ENCODE results near the gene RNF182.

The RNF182 gene

DNA sequence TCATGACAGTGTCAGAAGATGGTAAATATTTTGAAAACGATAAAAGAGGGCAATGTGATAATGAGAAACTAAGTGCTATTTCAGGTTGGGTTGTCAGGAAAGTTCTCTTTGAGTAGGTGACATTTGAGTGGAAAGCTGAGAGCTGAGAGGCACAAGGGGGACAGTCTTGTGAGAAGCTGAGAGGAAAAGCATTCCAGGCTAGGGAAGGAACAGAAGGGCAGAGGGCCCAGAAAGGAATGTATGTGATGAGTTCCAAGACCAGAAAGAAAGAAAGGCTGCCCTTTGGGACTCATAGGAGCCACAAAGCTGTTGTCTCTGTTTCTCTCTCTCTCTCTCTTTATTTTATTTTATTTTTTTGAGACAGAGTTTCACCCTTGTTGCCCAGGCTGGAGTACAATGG, 7.6 kb upstream of the RNF182 start:
- no peak overlapping the region for H3K4me3 ChIP-seq (ENCODE audit: low read length)
- no peak for DNase-seq (ENCODE audit: low read depth)
- TF ChIP-seq, protein P1, sequence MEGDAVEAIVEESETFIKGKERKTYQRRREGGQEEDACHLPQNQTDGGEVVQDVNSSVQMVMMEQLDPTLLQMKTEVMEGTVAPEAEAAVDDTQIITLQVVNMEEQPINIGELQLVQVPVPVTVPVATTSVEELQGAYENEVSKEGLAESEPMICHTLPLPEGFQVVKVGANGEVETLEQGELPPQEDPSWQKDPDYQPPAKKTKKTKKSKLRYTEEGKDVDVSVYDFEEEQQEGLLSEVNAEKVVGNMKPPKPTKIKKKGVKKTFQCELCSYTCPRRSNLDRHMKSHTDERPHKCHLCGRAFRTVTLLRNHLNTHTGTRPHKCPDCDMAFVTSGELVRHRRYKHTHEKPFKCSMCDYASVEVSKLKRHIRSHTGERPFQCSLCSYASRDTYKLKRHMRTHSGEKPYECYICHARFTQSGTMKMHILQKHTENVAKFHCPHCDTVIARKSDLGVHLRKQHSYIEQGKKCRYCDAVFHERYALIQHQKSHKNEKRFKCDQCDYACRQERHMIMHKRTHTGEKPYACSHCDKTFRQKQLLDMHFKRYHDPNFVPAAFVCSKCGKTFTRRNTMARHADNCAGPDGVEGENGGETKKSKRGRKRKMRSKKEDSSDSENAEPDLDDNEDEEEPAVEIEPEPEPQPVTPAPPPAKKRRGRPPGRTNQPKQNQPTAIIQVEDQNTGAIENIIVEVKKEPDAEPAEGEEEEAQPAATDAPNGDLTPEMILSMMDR (conservative IDR thresholded peaks at IDR 0.05; ENCODE audit: low read length), result no peak

DNA sequence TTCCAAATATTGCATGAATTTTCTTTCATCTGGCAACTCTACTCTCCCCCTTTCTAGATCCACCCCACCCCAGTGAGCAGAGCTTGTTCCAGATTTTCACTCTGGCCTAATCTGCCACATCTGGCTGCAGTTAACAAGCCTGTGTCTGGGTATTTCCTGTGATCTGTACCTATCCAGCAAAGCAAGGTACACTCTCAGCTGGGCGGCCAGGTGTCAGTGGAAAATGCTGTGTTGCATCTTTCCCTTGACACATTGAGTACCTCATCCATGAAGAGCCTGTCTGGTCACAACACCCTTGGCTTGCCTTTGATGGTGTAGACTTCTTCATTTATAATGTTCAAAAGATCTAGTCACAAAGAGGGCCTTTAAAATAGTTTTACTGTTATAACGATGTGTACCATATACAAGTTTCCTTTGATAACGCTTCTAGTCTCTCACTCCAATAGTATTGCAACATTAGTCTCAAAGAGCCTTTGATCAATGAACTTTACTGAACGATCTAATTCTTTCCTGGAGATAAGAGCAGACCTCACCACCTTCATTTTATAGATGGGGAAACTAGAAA, 6.0 kb upstream of the RNF182 start:
- DNase-seq (ENCODE audit: low read depth), result no peak
- TF ChIP-seq, protein P1 (conservative IDR thresholded peaks at IDR 0.05; ENCODE audit: low read length), result no peak
- H3K4me3 ChIP-seq (ENCODE audit: low read length), result no peak overlapping the region

DNA sequence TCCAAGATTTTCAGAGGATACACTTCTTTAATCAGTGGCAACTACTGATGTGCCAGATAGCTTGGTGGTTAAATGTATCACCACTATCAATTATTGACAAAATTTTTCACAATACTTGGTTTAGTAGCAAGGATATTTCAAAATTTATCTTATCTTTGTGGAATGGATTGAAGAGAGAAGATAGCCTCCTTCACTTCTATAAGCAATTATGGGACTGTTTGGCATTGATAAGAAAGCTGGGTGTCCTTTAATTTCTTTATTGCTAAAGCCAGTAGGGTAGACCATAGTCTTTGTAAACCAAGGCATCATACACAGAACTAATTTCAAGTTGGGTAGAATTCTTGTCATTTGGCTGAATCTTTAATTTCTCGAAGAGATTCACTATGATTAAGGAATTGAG, 4.9 kb upstream of the RNF182 start:
- TF ChIP-seq, protein P1 (conservative IDR thresholded peaks at IDR 0.05; ENCODE audit: low read length), result no peak
- no peak for DNase-seq (ENCODE audit: low read depth)
- no peak overlapping the region for H3K4me3 ChIP-seq (ENCODE audit: low read length)

DNA sequence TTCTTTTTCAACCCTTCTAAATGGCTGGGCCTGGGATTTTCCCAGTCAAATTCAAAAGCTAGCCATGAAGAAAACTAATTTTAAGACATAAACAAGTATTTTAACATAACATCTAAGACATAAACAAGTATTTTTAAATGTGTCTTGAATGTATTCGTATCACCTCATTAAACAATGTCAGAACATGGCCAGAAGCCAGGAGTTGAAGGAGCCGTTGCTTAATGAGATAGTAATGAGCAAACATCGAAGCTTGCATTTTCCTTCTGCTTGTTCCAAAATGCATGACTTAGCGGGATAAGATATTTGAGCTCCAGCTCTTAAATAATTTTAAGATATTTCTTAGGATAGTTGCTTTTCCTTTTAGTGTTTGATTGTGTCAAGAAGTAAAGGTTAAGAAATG, 4.2 kb upstream of the RNF182 start:
- TF ChIP-seq, protein P1 (conservative IDR thresholded peaks at IDR 0.05; ENCODE audit: low read length), result no peak
- no peak overlapping the region for H3K4me3 ChIP-seq (ENCODE audit: low read length)
- DNase-seq (ENCODE audit: low read depth), result no peak

DNA sequence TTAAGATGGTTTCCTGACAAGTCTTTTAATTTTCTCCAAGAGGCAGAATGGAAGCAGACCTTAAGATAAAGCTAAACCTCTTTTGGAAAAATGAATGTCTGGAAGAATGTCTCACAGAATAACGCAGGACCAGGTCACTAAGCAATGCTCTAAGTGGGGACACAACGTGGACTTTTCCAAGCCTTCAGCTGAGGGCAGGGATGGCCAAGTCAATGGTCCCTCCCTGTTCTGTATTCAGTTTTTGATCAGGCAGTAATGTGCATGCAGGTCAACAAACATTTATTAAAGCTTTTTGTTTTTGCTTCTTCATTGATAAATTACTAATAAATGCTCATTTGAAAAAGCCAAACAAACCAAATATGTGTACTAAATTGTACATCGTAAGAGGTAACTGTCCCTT, 2.0 kb upstream of the RNF182 start:
- H3K4me3 ChIP-seq (ENCODE audit: low read length), result no peak overlapping the region
- no peak for DNase-seq (ENCODE audit: low read depth)
- TF ChIP-seq, protein P1 (conservative IDR thresholded peaks at IDR 0.05; ENCODE audit: low read length), result no peak

DNA sequence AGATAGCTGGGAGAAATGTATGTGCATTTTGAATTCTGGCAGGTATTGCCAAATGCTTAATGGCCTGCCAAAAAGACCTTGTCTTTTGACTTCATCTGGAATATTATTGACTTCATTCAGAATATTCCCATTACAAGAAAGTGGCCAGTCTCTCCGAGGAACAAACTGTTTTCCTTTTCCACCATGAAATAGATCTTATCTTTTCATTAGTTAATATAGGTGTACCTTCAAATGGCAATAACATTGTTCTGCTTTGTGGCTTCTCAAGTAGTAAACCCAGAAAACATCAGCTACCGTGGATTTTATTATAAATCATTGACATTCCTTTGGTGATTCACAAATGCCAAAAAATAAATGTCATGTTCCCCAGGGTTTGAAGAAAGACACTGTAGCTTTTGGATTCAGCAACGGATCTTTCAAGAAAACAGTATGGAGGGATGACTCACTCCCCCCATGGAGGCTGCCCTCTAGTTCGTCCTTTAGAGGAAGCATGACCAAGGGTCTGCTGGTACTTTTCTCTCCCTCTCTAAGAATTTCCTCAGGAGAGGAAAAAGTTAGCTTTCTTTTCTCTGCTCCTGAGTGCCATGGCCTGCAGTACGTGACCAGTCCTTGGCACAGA, 1.1 kb upstream of the RNF182 start:
- DNase-seq (ENCODE audit: low read depth), result peak; percentile 70

More for the DNA sequence above, 1.1 kb upstream of the RNF182 start:
- TF ChIP-seq, protein P1 (conservative IDR thresholded peaks at IDR 0.05; ENCODE audit: low read length), result no peak
- H3K4me3 ChIP-seq (ENCODE audit: low read length), result peak overlapping the region; percentile 68
